ENCODE measurements around the gene TNIP2.

TNIP2 gene

DNA sequence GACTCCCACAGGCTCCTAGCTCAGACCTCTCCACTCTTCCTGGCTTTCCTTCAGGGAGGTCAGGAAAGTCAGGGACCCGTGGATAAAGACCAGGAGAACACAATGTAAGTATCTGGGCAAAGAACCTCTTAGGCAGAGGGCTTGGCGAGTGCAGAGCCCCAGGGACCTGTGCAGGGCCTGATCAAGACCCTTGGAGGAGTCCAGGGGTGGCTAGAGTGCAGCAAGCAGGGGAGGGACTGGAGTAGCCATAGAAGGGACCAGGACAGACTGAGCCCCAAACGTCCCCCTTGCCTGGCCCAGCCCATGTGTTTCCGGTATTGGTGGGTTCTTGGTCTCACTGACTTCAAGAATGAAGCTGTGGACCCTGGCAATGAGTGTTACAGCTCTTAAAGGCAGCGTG is 5.9 kb upstream of the TNIP2 start:
- H3K4me3 ChIP-seq (ENCODE audit: low read depth, low read length): no peak overlapping the region
- CTCF ChIA-PET: interaction anchor here (1.0 to 3.0 kb wide), 4 partner anchors 25 to 183 kb away, joined by 3 to 12 read pairs (median 9); no protein-coding TSS in a partner anchor
- TF ChIP-seq, protein P1, sequence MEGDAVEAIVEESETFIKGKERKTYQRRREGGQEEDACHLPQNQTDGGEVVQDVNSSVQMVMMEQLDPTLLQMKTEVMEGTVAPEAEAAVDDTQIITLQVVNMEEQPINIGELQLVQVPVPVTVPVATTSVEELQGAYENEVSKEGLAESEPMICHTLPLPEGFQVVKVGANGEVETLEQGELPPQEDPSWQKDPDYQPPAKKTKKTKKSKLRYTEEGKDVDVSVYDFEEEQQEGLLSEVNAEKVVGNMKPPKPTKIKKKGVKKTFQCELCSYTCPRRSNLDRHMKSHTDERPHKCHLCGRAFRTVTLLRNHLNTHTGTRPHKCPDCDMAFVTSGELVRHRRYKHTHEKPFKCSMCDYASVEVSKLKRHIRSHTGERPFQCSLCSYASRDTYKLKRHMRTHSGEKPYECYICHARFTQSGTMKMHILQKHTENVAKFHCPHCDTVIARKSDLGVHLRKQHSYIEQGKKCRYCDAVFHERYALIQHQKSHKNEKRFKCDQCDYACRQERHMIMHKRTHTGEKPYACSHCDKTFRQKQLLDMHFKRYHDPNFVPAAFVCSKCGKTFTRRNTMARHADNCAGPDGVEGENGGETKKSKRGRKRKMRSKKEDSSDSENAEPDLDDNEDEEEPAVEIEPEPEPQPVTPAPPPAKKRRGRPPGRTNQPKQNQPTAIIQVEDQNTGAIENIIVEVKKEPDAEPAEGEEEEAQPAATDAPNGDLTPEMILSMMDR (IDR thresholded peaks at IDR 0.05; ENCODE audit: insufficient read depth, low read length, missing control alignments): no peak
- DNase-seq (ENCODE audit: low read depth, low spot score): no peak
- POLR2A ChIA-PET: no interaction called here

- no peak for DNase-seq (ENCODE audit: low read depth, low spot score)
- TF ChIP-seq, protein P1 (IDR thresholded peaks at IDR 0.05; ENCODE audit: insufficient read depth, low read length, missing control alignments): peak; percentile 6
- ChIA-PET POLR2A (no interaction called here), CTCF (interaction anchor here (1.0 to 2.8 kb wide), 3 partner anchors 8 to 183 kb away, joined by 3 to 8 read pairs (median 3); no protein-coding TSS in a partner anchor)
- no peak overlapping the region for H3K4me3 ChIP-seq (ENCODE audit: low read depth, low read length)
These were observed 5.1 kb upstream of the TNIP2 start for GRCh38 chr4:2761035-2761923.

- H3K4me3 ChIP-seq (ENCODE audit: low read depth, low read length): no peak overlapping the region
- TF ChIP-seq, protein P1 (IDR thresholded peaks at IDR 0.05; ENCODE audit: insufficient read depth, low read length, missing control alignments): no peak
- ChIA-PET POLR2A (no interaction called here), CTCF (interaction anchor here (1.5 to 2.2 kb wide), 2 partner anchors 9 to 115 kb away, joined by 4 read pairs; no protein-coding TSS in a partner anchor)
- DNase-seq (ENCODE audit: low read depth, low spot score): no peak
These were observed 1.3 kb upstream of the TNIP2 start for GRCh38 chr4:2757426-2757825.

GRCh38 chr4:2756691-2757350 is 685 bp upstream of the TNIP2 start:
- DNase-seq (ENCODE audit: low read depth, low spot score): no peak
- TF ChIP-seq, protein P1 (IDR thresholded peaks at IDR 0.05; ENCODE audit: insufficient read depth, low read length, missing control alignments): no peak
- H3K4me3 ChIP-seq (ENCODE audit: low read depth, low read length): peak overlapping the region; percentile 47
- ChIA-PET POLR2A (interaction anchor here (1.0 kb wide), 1 partner anchor 186 kb away, joined by 3 read pairs; no protein-coding TSS in a partner anchor), CTCF (interaction anchor here (1.1 to 2.2 kb wide), 3 partner anchors 10 to 116 kb away, joined by 3 to 4 read pairs (median 4); no protein-coding TSS in a partner anchor)

DNA sequence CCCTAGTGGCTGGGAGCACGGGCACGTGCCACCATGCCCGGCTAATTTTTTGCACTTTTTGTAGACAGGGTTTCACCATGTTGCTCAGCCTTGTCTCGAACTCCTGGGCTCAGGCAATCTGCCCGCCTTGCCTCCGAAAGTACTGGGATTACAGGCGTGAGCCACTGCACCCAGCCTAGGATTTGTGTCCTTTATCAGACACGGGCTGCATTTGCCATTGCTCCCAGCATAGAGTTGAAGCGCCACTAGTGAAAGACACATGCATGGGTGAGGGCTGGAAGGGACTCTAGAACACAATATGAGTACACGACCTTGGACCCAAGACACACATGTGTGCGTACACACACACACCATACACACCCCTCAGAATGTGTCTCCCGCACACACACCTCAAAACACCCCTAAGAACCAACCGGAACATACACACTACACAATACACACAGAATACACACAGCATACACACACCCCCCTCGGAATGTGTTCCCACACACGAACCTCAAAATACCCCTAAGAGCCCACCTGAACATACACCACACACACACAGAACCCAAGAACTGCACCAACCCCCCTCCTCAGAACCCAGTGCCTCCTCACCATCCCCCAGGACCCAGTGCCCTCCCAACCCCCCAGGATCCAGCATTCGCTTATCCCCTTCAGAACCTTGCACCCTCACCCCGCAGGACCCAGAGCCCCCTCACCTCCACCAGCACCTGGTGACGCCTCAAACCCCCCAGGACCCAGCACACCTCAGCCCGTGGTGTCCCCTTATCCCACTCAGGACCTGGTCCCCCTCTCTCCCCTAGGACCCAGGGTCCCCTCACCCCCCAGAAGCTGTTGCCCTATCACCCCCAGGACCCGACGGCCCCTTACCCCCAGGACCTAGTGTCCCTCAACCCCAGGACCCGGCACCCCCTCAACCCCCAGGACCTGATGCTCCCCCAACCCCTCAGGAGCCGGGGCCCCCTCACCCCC is 1.0 kb downstream of the TNIP2 start:
- TF ChIP-seq, protein P1 (IDR thresholded peaks at IDR 0.05; ENCODE audit: insufficient read depth, low read length, missing control alignments): no peak
- POLR2A ChIA-PET: no interaction called here
- H3K4me3 ChIP-seq (ENCODE audit: low read depth, low read length): peak overlapping the region; percentile 83
- DNase-seq (ENCODE audit: low read depth, low spot score): no peak
- CTCF ChIA-PET: interaction anchor here (1.1 to 1.5 kb wide), 3 partner anchors 8 to 223 kb away, joined by 3 to 7 read pairs (median 4); no protein-coding TSS in a partner anchor
